HG03135 (cell line): Measurements from ENCODE around the gene IFT27.

Source experiments
- ATAC-seq: cut with Tn5 transposase; IDR thresholded peaks from one replicate; pipeline ENCODE4 v1.9.1; 2021; ENCODE audit warnings: mild to moderate bottlenecking, moderate library complexity; ENCODE audit not compliant: unreplicated experiment

IFT27 gene

DNA sequence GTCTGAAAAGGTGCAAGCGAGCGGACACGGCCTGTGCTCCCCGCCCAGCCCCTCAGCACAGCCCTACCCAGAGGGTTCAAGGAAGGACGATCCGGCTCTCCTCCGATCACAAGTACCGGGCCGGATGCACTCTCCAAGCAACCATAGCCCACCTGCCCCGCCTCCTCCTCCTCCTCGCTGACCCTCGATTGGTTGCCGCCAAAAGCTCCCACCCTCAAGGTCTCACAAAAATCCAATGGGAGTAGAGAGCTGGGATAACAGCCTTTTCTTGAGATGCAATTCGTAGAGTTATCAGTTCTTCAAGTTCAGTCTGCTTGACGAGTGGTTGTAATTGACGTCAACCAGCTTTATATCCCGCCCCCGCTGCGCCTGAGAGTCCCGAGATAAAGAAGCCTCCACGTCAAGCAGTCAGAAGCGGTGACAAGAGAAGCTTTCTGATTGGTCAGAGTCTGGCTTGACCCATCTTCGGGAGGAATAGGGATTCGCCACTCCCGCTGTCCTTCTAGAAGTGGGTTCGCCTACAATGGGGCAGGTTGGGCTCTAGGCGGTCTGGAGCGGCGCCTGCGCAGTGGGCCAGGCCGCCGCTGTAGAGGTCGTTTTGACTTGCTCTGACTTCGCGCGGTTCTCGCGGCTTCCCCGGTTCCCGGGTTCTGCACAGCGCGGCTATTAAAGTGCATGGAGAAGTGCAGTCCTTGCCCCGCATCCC, at the start of gene IFT27:
Gene IFT27, minus strand, starts transcription at position 156 of the 706 bp plus-strand sequence. CDS start 412 bp downstream, outside the sequence.
- peak; percentile 90 for ATAC-seq

- no peak for ATAC-seq
Measured at GRCh38 chr22:36824655-36825054, 48.7 kb upstream of the IFT27 start.

DNA sequence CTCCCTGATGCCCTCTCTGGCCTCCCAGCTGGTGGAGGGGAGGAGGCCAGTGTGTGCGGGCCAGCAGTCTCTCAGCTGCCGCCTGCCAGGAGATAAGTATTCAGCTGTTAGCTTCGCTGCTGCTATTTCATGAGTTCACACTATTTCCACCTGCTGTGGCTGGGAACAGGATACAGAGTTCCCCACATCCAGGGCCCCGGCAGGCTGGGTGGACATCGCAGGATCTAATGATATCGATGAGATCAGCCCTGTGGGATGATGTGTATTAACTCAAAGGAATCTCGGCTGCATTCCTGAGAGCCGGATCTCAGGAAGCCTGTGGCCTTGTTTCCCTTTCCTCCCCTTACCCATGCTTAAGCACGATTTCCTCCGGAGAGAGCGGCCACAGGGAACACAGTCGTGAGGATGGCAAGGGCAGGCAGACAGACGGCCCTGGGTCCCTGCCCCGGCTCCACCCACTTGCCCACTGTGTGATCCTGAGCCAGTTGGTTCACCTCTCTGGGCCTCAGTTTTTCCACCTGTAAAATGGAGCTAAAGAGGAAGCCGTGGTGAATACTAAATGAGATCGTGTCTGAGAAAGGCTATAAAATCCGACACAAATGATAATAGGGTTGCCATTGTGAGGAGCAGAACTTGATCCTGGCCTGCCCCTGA, 47.4 kb upstream of the IFT27 start:
- no peak for ATAC-seq

DNA sequence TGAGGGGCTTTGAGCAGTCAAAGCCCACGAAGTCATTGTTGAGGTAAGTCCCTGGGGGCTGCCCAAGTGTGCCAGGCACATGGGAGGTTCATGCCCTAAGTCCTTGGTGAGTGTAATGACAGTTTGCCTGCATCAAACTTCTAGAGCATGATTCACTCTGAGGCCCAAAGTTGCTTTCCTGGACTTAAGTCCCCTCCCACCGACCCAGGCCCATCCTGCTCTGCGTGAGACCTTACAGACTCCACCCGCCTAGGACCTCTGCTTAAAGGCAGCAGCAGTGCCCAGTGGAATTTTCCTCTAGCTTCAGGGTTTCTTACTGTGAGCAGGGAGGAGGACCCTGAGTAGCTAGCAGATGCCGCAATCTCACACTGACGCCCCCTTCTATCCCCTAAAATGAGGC, 46.7 kb upstream of the IFT27 start:
- ATAC-seq, result no peak

GRCh38 chr22:36819112-36819511, 43.2 kb upstream of the IFT27 start:
- ATAC-seq, result no peak

DNA sequence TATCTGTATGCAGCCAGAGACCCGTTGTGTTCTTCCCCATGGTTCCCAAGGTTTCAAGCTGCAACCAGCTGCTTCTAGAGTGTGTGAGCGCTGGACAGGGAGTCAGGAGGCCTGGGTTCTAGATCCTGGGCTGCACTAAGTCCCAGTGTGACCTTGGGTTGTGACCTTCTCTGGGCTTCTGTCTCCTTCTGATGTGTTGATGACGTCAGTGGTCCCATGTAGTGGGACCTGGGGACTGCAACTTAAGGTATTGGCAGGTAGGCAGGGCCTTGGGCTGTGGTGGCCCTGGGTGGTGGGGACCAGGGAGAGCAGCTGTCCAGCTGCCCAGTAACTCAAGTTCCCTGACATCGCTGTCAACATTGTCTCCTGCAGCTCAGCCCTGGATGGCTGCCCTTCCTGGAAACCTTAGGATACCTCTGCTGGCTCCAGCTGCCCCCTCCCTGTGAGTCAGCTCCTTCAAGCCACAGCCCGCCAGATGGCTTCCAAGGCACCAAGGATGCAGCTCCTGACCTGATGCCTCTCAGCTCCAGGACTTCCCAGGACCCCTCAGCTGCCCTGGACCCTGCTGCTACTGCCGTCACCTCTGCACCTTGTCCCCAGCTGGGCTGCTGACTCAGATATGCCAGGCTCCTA, 42.2 kb upstream of the IFT27 start:
- ATAC-seq, result no peak

DNA sequence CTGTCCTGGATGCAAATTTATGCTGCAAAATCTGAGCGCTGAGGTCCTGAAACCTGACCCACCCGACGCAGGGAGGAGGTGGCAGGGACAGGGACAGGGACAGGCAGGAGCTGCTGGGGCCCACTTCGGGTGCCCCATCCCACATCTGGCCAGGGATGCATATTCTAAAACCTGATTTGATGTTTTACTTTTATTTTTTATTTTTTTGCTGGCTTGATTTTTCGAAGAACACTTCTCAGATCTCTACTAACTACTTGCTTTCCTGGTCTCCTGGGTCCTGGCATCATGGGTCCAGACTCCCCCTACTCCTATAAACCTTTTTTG, 41.6 kb upstream of the IFT27 start:
- no peak for ATAC-seq

GRCh38 chr22:36816636-36817524, 41.0 kb upstream of the IFT27 start, which contains the start of gene PVALB:
Gene PVALB, minus strand, starts transcription at chr22:36817035. Its CDS starts 30 bp downstream, at chr22:36817005.
- ATAC-seq, result no peak

- no peak for ATAC-seq
Measured at GRCh38 chr22:36816339-36816635, 40.4 kb upstream of the IFT27 start.

DNA sequence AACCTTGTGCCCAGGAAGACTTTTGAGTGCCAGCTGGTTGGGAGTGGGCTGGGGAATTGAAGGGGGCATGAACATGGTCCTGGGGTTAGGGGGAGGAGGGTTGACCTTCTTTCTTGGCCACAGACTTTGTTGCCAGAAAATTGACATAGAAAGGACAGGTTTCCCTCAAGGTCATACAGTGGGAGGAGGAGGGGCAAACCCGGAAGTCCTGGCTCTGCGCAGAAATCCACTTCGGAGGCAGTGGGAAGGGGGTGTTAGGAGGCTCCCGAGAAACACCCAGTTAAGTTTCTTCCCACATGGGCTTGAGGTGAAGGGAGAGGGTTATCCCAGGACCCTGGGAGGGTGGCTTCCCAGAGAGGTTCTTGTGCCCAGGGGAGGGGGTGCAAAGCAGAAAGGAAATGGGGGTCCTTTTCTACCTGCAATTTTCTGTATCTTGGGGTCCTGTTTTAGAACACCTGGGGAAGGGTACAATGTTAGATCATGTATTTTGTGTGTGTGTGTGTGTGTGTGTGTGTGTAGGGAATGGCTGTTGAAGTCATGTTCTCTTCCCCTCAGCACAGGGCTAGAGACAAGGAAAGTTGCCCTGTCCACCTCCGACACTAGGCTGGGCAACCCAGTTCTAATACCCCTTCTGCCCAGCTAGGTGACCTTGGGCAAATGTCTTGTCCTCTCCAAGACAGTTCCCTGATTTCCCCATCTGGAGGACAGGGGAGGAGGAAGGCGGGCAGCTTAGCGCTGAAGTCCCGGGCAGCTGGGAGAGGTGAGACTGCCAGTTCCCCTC, 39.8 kb upstream of the IFT27 start:
- ATAC-seq, result no peak

DNA sequence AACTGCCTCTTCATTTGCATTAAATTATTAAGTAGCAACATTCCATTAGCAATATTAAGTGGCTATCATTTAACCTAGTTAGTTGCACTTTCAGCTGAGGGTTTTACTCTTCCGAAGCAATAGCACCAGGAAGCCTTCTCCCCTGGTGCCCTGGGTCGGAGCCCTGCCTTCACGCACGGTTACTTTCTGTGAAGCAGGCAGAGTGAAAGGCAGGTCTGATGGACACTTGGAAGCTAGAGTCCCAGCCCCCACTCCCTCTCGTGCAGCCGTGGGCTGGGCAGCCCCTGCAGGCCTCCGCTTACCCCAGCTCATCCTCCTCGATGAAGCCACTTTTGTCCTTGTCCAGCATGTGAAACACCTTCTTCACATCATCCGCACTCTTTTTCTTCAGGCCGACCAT, 38.9 kb upstream of the IFT27 start:
- no peak for ATAC-seq

DNA sequence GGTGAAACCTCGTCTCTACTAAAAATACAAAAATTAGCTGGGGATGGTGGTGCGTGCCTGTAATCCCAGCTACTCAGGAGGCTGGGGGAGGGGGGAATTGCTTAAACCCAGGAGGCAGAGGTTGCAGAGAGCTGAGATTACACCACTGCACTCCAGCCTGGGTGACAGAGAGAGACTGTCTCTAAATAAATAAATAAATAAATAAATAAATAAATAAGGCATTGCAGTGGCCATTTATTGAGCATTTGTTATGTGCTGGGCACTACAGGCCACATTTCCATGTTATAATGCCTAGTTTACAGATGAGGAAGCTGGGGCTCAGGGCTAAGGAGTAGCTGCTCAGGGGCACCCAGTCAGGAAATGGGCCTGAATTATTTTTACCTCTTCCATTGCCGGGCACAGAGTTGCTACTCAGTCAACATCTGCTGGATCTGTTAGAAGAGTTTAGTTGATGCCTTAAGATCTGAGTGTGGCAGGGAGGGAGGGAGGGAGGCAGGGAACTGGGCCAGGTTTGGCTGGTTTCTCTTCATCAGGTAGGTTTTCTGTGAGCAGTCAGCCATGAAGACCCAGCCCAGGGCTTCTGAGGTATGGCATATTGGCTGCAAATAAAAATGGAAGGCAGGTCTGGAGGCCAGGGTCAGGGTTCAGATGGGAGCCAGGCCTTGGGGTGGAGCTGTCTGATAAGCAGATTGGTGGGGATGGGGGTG, 35.3 kb upstream of the IFT27 start:
- no peak for ATAC-seq

DNA sequence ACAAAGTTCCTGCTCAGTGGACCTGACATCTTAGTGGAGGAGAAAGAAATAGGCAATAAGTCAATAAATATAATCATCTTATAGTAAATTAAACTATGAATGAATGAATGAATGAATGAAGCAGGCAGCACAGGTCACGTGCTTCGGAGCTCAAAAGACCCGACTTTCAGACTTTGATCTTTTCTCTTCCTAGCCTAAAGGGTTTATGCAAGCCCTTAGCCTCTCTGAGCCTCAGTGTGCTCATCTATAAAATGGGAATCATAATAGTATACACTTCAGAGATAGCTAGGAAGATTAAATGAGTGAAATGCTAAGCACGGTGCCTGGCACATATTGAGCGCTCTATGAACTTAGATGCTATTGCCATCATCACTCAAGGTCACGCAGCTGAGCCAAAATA, 33.4 kb upstream of the IFT27 start:
- no peak for ATAC-seq

GRCh38 chr22:36808721-36809344, 32.9 kb upstream of the IFT27 start:
- ATAC-seq, result no peak

- no peak for ATAC-seq
Measured at GRCh38 chr22:36807627-36808026, 31.7 kb upstream of the IFT27 start.

DNA sequence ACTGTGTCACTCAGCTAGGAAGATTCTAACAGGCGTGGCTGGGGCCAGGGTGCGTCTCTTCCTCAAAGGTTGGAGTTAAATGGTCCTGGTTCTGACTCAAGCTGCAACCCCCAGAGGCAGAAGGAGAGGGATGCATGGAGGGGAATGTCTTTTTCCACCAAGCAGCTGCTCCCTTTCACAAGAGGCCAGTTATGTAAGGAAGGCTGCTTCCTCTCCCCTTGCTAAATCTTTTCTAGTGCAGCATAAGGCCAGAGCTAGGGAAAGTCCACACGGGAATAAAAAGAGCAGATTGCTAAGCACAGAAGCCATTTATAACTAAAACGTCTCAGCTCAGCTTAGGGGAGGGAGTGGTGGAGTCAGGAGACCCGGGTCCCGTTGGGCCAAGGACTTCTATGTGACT, 30.9 kb upstream of the IFT27 start:
- ATAC-seq, result no peak

GRCh38 chr22:36803358-36803757, 27.4 kb upstream of the IFT27 start:
- no peak for ATAC-seq

DNA sequence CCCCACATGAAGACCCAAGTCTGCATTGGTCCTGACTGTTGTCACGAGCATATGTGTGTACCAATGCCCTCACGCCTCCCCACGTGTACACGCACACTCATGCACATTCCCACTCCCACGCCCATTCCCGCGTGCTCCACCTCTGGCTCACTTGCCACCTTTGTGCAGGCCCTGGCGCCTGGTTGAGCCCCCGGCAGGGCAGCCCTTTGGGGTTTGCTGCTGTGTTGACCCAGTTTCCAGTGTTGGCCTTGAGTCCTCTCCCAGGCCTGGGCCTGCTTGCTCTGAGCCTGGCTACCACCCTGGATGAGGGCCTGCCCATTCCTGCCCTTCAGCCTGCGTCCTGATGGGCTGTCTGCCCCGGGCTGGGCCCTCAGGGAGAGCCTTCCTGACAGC, 22.8 kb upstream of the IFT27 start:
- no peak for ATAC-seq

- ATAC-seq, result no peak
Measured at GRCh38 chr22:36797911-36798673, 22.2 kb upstream of the IFT27 start.
